K562 (cell line): Measurements from ENCODE around the gene SIKE1. TPM values are rescaled to one million over a fixed set of nuclear protein-coding genes. Genes with fewer than 3 reads are reported as not detected.
A peak's percentile ranks its signal among the peaks of the same experiment; 100 is the strongest.

Experiments
- FOXA1 ChIP-seq: fragments of 450-650 bp; IDR thresholded peaks from 2 replicates; pipeline ENCODE4 v1.6.1; 2016; ENCODE audit warnings: mild to moderate bottlenecking, borderline replicate concordance
- L3MBTL2 ChIP-seq: fragments of 450-650 bp; IDR thresholded peaks from 2 replicates; pipeline ENCODE4 v1.6.1; 2016; ENCODE audit warnings: mild to moderate bottlenecking, moderate library complexity
- MCM7 ChIP-seq, 2 experiments: fragments of 450-650 bp; IDR thresholded peaks; 2 replicates each; pipeline ENCODE4 v1.6.1; 2016 to 2018
- MECOM ChIP-seq: fragments of 250-450 bp; sonication (Bioruptor Pico); IDR thresholded peaks from 2 replicates; pipeline ENCODE4 v1.8.0; 2022; ENCODE audit warnings: inconsistent platforms
- NELFE ChIP-seq: IDR thresholded peaks from 2 replicates; pipeline ENCODE4 v1.6.1; 2011; ENCODE audit warnings: mild to moderate bottlenecking; ENCODE audit not compliant: insufficient read depth, insufficient read length
- PATZ1 ChIP-seq: fragments of 250-450 bp; sonication (Bioruptor Pico); IDR thresholded peaks from 2 replicates; pipeline ENCODE4 v1.5.0; 2020; ENCODE audit warnings: mild to moderate bottlenecking, borderline replicate concordance
- PHF8 ChIP-seq: fragments of 200-600 bp; sonication (generic); IDR thresholded peaks from 2 replicates; pipeline ENCODE4 v1.6.1; 2012; ENCODE audit warnings: mixed run types, mild to moderate bottlenecking, inconsistent platforms, low read length, moderate library complexity, borderline replicate concordance
- TFAM ChIP-seq: fragments of 250-450 bp; sonication (Bioruptor Pico); conservative IDR thresholded peaks from 2 replicates; pipeline ENCODE4 v1.5.0; 2021; ENCODE audit warnings: mild to moderate bottlenecking, moderate library complexity
- ZBTB7A ChIP-seq: IDR thresholded peaks from 2 replicates; pipeline ENCODE4 v1.6.1; 2011; ENCODE audit warnings: low read depth, mild to moderate bottlenecking, low read length, moderate library complexity, borderline replicate concordance; ENCODE audit not compliant: control insufficient read depth
- ZNF224 ChIP-seq: sonication (generic); formaldehyde crosslinking; IDR thresholded peaks from 2 replicates; pipeline ENCODE4 v1.8.0; 2022; ENCODE audit warnings: mild to moderate bottlenecking, missing genetic modification reagents
- ZNF407 ChIP-seq: fragments of 450-650 bp; IDR thresholded peaks from 2 replicates; pipeline ENCODE4 v1.6.1; 2016; ENCODE audit warnings: low read depth
- ZNF518B ChIP-seq: fragments of 250-450 bp; sonication (Bioruptor Pico); IDR thresholded peaks from 2 replicates; pipeline ENCODE4 v1.5.0; 2021; ENCODE audit warnings: mild to moderate bottlenecking, moderate library complexity
- polyA plus RNA-seq, 8 experiments: library from polyadenylated mRNA; depleted of rRNA in 4 of 8; stranded (reverse) in 5 of 8; unstranded in 3 of 8; fragments of >200 nt; fragmentation: Nextera tagmentation in 2 of 8; fragmentation: Illumina TruSeq in 1 of 8; extraction: Ambion mirVana in 2 of 8; extraction: Trizol in 1 of 8; gene quantifications; 2 replicates each; pipeline versions ENCODE4 v1.2.1 to v1.2.3, GENCODE V29; 2011 to 2014; ENCODE audit warnings: inconsistent platforms in 1 of 8, missing spikeins in 1 of 8
- total RNA-seq, 7 experiments: library from RNA; depleted of rRNA in 6 of 7; stranded (reverse); fragments of >200 nt in 6 of 7; fragmentation: Illumina TruSeq in 2 of 7; extraction: Trizol in 2 of 7; gene quantifications; 2 replicates each; pipeline versions ENCODE4 v1.2.1 to v1.2.3, GENCODE V29; 2011 to 2021; ENCODE audit warnings: low replicate concordance in 1 of 7

The SIKE1 gene
- total and polyA plus RNA-seq, 9 of the 15 experiments (the other 6 are each of a cell fraction or from before 2014, with no cell fraction given), result 21.8 to 144 (median 76.3) TPM

GRCh38 chr1:114780344-114781226, at the start of gene SIKE1 (continued):
- TF ChIP-seq ZNF407 (0 out of 2 replicates have a peak, but pooled peaks have one; percentile 52), L3MBTL2 (peak; percentile 69), ZNF518B (CRISPR knock-in tag) (no peak), PHF8 (peak; percentile 100), ZBTB7A (no peak; the same call in 1 of the 2 replicates), NELFE (no peak), PATZ1 (CRISPR knock-in tag) (no peak), ZNF224 (CRISPR knock-in tag) (no peak), TFAM (CRISPR knock-in tag) (no peak), MCM7 (IDR thresholded peaks at IDR 0.05) (no peak), FOXA1 (no peak), MECOM (CRISPR knock-in tag) (no peak)
